GM19025 (cell line): ENCODE data around the gene SCFD1.

Experiments used
- ATAC-seq: cut with Tn5 transposase; IDR thresholded peaks from one replicate; pipeline ENCODE4 v1.9.1; 2021; ENCODE audit warnings: mild to moderate bottlenecking, low read depth, moderate library complexity; ENCODE audit not compliant: unreplicated experiment

The SCFD1 gene

DNA sequence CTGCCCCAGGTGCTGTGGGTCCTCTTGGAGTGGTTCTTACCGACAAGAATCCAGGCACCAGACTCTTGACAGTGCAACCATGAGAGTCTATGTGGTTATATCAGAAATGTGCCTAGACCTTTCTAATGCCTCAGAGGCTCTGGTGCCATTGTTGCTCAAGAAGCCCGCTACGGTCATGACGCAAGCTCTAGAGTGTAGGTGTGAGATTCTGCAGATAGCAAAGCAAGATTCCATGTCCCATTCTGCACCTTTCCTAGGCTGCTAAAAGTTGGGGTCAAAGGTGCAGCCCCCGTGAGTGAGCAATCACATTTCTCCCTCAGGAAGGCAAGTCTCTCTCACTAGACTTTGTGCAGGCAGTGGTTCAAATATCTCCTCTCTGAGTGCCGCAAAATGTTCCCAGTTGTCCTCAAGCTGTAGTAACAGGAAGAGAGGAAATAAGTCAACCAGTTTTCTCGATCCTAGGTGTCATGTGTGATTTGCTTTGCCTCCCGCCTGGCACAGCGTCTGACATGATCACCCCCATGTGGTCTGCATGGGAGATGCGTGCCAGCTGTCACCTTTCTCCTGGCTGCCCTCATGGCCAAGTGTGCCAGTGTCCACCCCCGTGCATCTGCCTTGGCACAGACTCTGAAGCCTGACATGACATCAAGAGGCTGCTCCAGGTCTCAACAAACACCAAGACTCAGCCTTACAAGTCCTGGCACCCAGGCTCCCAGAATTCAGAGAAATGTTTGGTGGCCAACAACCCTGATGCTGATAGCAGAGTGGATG lies 129.7 kb downstream of the SCFD1 start:
- ATAC-seq = no peak

- no peak for ATAC-seq
These were observed 131.3 kb downstream of the SCFD1 start for GRCh38 chr14:30753452-30753851.

DNA sequence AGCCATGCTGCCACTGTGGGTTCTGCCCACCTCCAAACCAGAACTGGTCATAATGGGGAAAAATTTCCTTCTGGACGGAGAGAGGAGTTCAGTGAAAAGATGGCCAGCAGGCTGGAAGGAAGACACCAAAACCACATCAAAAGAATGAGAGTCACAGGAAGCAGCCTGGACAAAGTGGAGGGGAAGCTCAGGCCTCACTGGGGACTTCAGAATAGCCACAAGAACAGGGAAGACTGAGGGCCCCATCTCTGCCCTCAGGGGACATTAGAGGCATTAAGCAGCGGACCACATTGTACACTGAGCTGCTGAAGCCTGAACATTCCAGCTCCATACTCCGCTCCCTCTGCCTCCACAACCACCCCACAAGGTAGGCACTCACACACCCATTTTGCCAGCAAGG lies 132.7 kb downstream of the SCFD1 start:
- ATAC-seq = no peak

DNA sequence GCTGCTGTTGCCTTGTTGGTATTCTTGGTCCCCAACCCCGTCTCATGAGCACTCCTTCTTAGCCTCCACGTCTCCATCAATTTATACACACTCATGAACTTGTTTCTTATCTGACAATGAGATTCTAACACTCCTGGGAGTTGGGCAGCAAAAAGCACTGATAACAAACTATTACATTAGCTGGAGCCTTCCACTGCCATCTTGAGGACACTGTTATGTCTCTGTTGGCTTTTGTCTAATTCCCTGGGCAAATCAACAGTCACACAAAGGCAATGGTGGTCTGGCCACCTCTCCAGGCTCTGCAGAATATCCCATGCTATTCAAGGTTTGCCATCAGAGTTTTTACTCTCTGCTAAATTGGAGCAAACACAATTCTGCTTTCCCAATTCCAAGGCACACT lies 134.5 kb downstream of the SCFD1 start:
- ATAC-seq = no peak

DNA sequence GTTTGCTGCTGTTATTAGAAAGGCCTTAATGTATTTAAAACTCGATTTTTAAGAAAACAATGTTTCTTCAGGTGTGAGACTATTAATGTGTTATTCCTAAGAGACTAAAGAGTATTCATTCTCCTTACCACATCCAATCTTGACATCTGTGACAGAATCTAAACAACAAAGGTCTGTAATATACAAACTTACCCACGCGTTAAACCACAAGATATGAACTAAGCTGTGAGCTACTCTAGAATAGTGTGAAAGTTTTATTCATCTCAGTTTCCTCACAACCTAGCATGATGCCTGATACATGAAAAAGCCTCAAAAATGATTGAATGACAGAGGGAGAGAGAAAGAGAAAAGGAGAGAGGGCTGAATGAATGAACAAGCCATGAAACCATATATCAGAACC lies 135.0 kb downstream of the SCFD1 start:
- no peak for ATAC-seq

DNA sequence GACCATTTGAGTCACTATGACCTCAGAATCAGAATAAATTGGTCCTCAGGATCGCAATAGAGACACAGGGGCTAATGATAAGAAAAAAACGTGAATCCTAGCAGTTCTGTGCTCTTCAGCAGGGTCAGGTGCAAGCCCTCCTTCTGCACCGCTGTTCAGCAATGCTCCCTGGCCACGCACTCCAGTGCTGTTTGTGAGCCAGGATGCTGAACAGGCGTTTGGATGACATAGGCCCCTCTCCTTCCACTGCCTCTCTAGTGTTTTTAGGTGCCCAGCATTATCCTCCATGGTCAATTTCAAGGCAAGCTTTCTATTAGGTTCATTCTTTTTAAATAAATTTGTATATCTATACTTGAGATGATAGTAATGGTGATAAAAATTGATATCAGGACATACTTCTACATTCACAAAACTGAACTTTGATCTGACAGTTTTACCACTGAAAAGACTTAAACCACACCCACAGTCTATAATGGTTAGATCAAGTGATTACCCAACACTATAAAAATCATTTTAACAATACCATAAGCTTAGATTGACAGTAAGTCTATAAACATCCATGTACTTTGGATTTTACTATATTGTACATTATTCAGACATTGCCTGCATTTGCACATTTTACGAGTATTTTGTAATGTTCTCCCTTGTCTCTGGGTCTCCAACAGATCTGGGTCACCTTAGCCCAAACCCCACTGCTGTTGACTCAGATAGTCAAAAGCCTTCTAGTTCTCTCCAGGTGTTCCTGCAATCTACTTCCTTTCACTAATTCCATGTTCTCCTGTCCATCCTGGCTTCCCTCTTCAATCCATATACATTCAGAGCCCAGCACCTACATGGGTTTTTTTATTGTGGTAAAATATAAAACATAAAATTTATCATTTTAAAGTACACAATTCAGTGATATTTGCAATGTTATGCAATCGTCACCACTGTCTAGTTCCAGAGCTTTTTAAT lies 137.3 kb downstream of the SCFD1 start:
- ATAC-seq = no peak

DNA sequence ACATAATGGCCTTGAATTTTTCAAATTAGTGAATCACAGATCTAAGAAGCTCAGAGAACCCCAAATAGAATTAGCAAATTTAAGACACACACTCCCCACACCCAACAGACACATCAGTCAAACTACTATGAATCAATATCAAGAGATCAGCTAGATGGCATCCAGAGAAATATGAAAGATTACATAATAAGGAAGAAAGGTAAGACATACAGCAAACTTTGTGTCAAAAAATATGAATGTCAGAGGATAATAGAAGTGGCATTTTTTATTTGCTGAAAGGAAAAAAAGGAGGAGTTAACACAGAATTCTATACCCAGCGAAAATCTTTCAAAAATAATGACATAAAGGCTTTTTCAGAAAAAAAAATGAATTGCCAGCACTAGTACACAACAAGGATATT lies 141.8 kb downstream of the SCFD1 start:
- ATAC-seq = no peak

DNA sequence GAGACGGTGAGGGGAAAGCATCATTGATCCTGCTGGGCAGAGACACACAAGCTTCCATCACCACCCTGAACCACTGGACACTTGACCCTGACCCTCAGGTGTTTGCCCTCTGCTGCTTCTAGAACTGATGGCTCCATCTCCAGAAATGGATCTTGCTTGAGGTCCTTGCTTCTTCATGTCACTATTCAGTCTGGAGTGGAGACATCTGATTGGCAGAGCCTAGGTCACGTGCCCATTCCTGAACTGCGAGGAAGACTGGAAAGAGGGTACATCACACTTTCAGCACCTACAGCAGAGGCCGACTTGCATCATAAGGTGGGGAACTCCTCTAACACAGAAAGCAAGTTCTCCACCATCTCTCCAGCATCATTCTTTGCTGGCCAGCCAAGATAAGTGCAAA lies 145.5 kb downstream of the SCFD1 start:
- ATAC-seq = no peak

DNA sequence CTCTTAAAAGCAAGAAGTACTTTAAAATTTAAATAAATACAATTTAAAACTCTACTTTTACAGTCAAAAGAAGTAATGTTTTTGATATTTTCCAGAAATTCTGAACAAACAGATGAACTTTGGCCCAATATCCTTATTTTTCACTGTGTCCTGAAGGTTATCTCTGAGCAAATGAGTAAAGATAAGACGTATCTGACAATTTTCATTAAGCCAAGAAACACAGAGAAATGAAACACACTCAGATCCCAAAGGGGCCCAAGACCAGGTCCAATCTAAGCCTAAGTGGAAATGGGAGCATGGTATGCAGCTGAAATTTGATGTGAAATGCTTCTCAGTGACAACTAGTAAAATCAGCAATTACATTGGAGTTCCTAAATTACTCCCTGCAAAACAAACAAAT lies 146.7 kb downstream of the SCFD1 start:
- ATAC-seq = no peak

- ATAC-seq = no peak
These were observed 148.3 kb downstream of the SCFD1 start for GRCh38 chr14:30770376-30770775.

DNA sequence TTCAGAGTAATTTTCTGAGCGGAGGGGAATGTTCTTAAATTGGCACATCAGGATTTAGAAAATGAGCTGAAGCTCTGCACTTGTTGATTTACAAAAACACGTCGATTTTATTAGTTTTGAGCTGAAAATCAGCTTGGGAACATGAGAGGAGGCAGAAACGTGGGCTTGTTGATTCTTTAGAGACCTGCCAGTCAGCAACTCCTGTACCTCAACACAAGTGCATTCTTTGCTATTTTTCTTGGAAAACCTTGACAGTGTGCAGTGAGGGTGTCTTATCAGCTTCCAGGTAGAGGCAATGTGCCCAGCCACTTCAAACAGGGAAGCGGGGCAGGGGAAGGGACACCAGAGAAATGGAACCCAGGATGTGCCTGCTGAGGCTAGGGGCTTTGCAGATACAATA lies 149.5 kb downstream of the SCFD1 start:
- ATAC-seq = no peak

GRCh38 chr14:30779210-30779609 lies 157.1 kb downstream of the SCFD1 start:
- ATAC-seq = no peak
